Kidney (tissue), 14 donors: Measurements from ENCODE around the gene NRF1. TPM values are rescaled to one million over a fixed set of nuclear protein-coding genes. Genes with fewer than 3 reads are reported as not detected.

Source experiments
- DNase-seq, 5 donors: peaks; one replicate each; pipeline ENCODE4 v3.0.0-alpha.2; 2013 to 2020
- FAIRE-seq: peaks from 2 replicates; lab custom pipeline; 2012; peaks lifted over from hg19 to GRCh38; lab: Jason Lieb, UNC
- H3K27ac ChIP-seq, 2 donors: one replicate each; pipeline ENCODE4 v1.7.0; 2013; ENCODE audit warnings: low read depth in 2 of 2, low read length in 2 of 2, inconsistent platforms in 1 of 2
- H3K27me3 ChIP-seq: one replicate; pipeline ENCODE4 v1.7.1; 2013; ENCODE audit warnings: low read length, inconsistent platforms; ENCODE audit not compliant: control insufficient read depth, insufficient read depth
- H3K36me3 ChIP-seq, 3 donors: one replicate each; pipeline versions ENCODE4 v1.7.0 to v1.7.1; 2013; ENCODE audit warnings: low read length in 3 of 3, control low read depth in 1 of 3, inconsistent platforms in 1 of 3; ENCODE audit not compliant: insufficient read depth in 3 of 3, control insufficient read depth in 2 of 3
- H3K4me1 ChIP-seq, 3 donors: one replicate each; pipeline versions ENCODE4 v1.7.0 to v1.7.1; 2013; ENCODE audit warnings: low read length in 3 of 3, inconsistent platforms in 1 of 3, low read depth in 1 of 3; ENCODE audit not compliant: control insufficient read depth in 2 of 3, insufficient read depth in 2 of 3
- H3K4me3 ChIP-seq, 3 donors: one replicate each; pipeline versions ENCODE4 v1.7.0 to v1.8.1; 2013; ENCODE audit warnings: low read length in 3 of 3, control low read depth in 1 of 3, inconsistent platforms in 1 of 3
- H3K9ac ChIP-seq, 3 donors: one replicate each; pipeline versions ENCODE4 v1.7.0 to v1.7.1; 2013; ENCODE audit warnings: low read length in 3 of 3, control low read depth in 1 of 3, inconsistent platforms in 1 of 3
- H3K9me3 ChIP-seq, 3 donors: one replicate each; pipeline versions ENCODE4 v1.7.0 to v1.7.1; 2013; ENCODE audit warnings: low read length in 3 of 3, control low read depth in 1 of 3, inconsistent platforms in 1 of 3; ENCODE audit not compliant: control insufficient read depth in 2 of 3, insufficient read depth in 1 of 3
- intact Hi-C: fragments of 100-400 bp; cut with DNase I; formaldehyde crosslinking; loops from one replicate; pipeline ENCODE4 v1.11.1; 2022
- polyA plus RNA-seq: library from polyadenylated mRNA; stranded (reverse); fragments of 350-450 nt; fragmentation: Illumina TruSeq; extraction: RNeasy Lipid Tissue Mini Kit (QIAGEN cat#74804); gene quantifications from one replicate; pipeline ENCODE4 v1.2.3, GENCODE V29; 2014; ENCODE audit warnings: low read depth, low replicate concordance; ENCODE audit not compliant: insufficient read depth
- total RNA-seq: library from RNA; stranded (reverse); fragmentation: NEBNext Ultra II Directional; extraction: Animal tissue kit (Norgen Biotek cat#: 25700); gene quantifications from one replicate; pipeline ENCODE4 v1.2.1, GENCODE V29; 2021
- TF ChIP-seq, protein P1 (sequence below): IDR thresholded peaks from 3 replicates; pipeline ENCODE4 v1.5.1; 2012; ENCODE audit warnings: mild to moderate bottlenecking, moderate library complexity, borderline replicate concordance; ENCODE audit not compliant: insufficient read depth; ENCODE audit errors: extremely low read depth
- donor health status: control.
- donor health status: control.
- donor health status: control.
- donor health status: control.
- donor health status: control.
- donor health status: DM: yes; HTN: yes; CAD: no.
- donor health status: Normal renal cell carcinoma (clear cell type).

The NRF1 gene
- total and polyA plus RNA-seq, 2 donors from 2014 or later = 8.8 to 19.4 TPM

- no peaks in the 10 kb centered on the region for H3K9me3 ChIP-seq
- no peaks in the 10 kb centered on the region for H3K27me3 ChIP-seq
- no peak overlapping the region for H3K9ac ChIP-seq
- intact Hi-C loops = no loop called here
- FAIRE-seq (no peak), DNase-seq (peak in 1 of 5 donors; percentile 5)
- no peak overlapping the region for H3K4me3 ChIP-seq
- H3K36me3 ChIP-seq = peaks cover 2 to 17% (median 5%) of the 10 kb centered on the region in 3 donors
- no peak overlapping the region for H3K27ac ChIP-seq
- H3K4me1 ChIP-seq = no peaks in the 10 kb centered on the region
- TF ChIP-seq, protein P1, sequence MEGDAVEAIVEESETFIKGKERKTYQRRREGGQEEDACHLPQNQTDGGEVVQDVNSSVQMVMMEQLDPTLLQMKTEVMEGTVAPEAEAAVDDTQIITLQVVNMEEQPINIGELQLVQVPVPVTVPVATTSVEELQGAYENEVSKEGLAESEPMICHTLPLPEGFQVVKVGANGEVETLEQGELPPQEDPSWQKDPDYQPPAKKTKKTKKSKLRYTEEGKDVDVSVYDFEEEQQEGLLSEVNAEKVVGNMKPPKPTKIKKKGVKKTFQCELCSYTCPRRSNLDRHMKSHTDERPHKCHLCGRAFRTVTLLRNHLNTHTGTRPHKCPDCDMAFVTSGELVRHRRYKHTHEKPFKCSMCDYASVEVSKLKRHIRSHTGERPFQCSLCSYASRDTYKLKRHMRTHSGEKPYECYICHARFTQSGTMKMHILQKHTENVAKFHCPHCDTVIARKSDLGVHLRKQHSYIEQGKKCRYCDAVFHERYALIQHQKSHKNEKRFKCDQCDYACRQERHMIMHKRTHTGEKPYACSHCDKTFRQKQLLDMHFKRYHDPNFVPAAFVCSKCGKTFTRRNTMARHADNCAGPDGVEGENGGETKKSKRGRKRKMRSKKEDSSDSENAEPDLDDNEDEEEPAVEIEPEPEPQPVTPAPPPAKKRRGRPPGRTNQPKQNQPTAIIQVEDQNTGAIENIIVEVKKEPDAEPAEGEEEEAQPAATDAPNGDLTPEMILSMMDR = no peak
These were observed 122.9 kb downstream of the NRF1 start for GRCh38 chr7:129734400-129734799.

DNA sequence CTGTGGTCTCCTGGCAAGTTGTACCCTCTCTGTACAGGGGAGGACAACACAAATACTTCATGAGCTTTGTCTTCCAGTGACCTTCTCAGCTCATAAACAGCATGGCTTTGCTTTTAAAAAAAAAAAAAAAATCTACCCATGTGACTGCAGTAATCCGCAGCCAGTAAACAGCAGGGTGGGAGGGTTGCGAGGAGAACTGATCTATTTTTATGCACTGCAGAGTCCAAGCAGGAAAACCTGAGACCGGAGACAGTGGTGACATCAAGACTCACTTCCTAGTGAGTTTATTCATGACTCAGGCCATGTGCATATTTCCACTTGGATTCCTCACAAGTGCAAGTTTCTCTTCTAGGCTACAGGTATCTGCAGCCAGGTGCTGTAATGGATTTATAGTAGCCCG is 127.9 kb downstream of the NRF1 start:
- DNase-seq = peak in 3 of 5 donors; percentile 43 to 68 (median 62)
- TF ChIP-seq, protein P1 = no peak
- no peak overlapping the region for H3K9ac ChIP-seq

DNA sequence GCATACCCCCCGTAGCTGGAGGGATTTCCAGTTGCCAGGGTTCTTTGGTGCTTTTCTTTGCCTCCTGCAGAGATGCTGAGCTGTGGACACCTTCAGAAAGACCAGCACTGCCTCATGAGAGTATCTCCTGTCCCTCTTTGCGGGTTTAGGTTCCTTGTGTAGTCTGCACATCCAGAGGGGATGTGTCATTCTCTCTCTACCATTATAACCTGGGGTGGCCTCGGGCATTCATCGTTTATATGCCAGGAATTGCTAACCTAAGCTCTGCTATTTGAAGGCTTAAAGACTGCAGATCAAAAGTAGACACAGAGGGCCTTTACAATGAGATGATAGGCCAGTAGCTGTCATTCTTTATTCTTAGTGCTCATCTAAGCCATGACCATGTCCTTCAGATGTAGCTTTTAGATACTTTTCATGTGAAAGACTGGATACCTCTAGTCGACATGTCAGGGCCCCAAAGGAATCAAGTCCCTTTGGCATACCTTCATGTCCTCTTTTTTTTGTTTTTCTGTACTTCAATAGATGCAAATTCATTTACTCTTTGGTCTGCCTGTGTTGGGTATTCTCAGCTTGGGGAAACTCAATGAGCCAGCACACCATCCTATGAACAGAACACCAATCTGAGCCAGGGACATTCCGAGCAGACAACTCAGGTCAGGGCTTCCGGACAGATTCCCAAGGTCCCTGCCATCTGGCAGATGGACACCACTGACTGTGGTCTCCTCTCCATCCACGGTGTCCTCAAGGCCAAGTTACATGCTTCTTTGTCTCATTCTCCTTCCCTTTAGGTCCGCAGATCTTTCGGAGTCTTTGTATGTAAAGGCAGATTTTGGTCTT is 129.3 kb downstream of the NRF1 start:
- H3K27ac ChIP-seq = no peak overlapping the region
- no peak overlapping the region for H3K4me3 ChIP-seq
- FAIRE-seq (no peak), DNase-seq (no peak)
- no peaks in the 10 kb centered on the region for H3K9me3 ChIP-seq
- intact Hi-C loops = no loop called here
- no peak overlapping the region for H3K9ac ChIP-seq
- peaks cover 0 to 4% (median 0%) of the 10 kb centered on the region in 3 donors for H3K4me1 ChIP-seq
- H3K36me3 ChIP-seq = peaks cover 0 to 2% (median 0%) of the 10 kb centered on the region in 3 donors
- no peaks in the 10 kb centered on the region for H3K27me3 ChIP-seq
- TF ChIP-seq, protein P1 = no peak

More for the DNA sequence above, 127.9 kb downstream of the NRF1 start:
- intact Hi-C loops = no loop called here
- H3K27me3 ChIP-seq = no peaks in the 10 kb centered on the region
- no peak for FAIRE-seq
- H3K9me3 ChIP-seq = no peaks in the 10 kb centered on the region
- no peak overlapping the region for H3K27ac ChIP-seq
- peaks cover 0 to under 1% (median 0%) of the 10 kb centered on the region in 3 donors for H3K36me3 ChIP-seq
- H3K4me3 ChIP-seq = no peak overlapping the region
- H3K4me1 ChIP-seq = peaks cover 0 to 4% (median 0%) of the 10 kb centered on the region in 3 donors
